ENCODE measurements around the gene VWF.

The VWF gene

GRCh38 chr12:6091786-6092566 lies 32.5 kb downstream of the VWF start:
- no peak for TF ChIP-seq CTCF (IDR thresholded peaks at IDR 0.05; ENCODE audit: low read depth, low read length)
- TF ChIP-seq EZH2phosphoT487 (IDR thresholded peaks at IDR 0.05; ENCODE audit: low read depth): no peak
- Histone ChIP-seq H3K27ac (ENCODE audit: low read length) (no peak overlapping the region), H3K9ac (ENCODE audit: low read length) (no peak overlapping the region), H3K36me3 (replicated peaks; ENCODE audit: low read depth, low read length) (no peaks in the 10 kb centered on the region), H3K27me3 (ENCODE audit: low read depth, low read length) (peaks cover 48% of the 10 kb centered on the region), H4K20me1 (ENCODE audit: insufficient read depth, low read length) (no peaks in the 10 kb centered on the region), H3K4me2 (ENCODE audit: low read length) (no peak overlapping the region), H3K79me2 (ENCODE audit: low read length) (no peaks in the 10 kb centered on the region), H2AFZ (ENCODE audit: low read depth, low read length) (no peak overlapping the region), H3K9me3 (ENCODE audit: insufficient read depth, low read length) (no peaks in the 10 kb centered on the region), H3K4me1 (ENCODE audit: low read length) (no peaks in the 10 kb centered on the region), H3K4me3 (ENCODE audit: low read length) (no peak overlapping the region)

GRCh38 chr12:6090803-6091202 lies 33.7 kb downstream of the VWF start:
- Histone ChIP-seq H3K36me3 (replicated peaks; ENCODE audit: low read depth, low read length) (no peaks in the 10 kb centered on the region), H4K20me1 (ENCODE audit: insufficient read depth, low read length) (no peaks in the 10 kb centered on the region), H3K4me1 (ENCODE audit: low read length) (no peaks in the 10 kb centered on the region), H2AFZ (ENCODE audit: low read depth, low read length) (no peak overlapping the region), H3K9me3 (ENCODE audit: insufficient read depth, low read length) (no peaks in the 10 kb centered on the region), H3K4me3 (ENCODE audit: low read length) (no peak overlapping the region), H3K27ac (ENCODE audit: low read length) (no peak overlapping the region), H3K27me3 (ENCODE audit: low read depth, low read length) (peaks cover 42% of the 10 kb centered on the region), H3K9ac (ENCODE audit: low read length) (no peak overlapping the region), H3K4me2 (ENCODE audit: low read length) (no peak overlapping the region), H3K79me2 (ENCODE audit: low read length) (no peaks in the 10 kb centered on the region)
- no peak for TF ChIP-seq EZH2phosphoT487 (IDR thresholded peaks at IDR 0.05; ENCODE audit: low read depth)
- TF ChIP-seq CTCF (IDR thresholded peaks at IDR 0.05; ENCODE audit: low read depth, low read length): no peak

GRCh38 chr12:6088921-6089747 lies 35.3 kb downstream of the VWF start:
- TF ChIP-seq EZH2phosphoT487 (IDR thresholded peaks at IDR 0.05; ENCODE audit: low read depth): no peak
- no peak for TF ChIP-seq CTCF (IDR thresholded peaks at IDR 0.05; ENCODE audit: low read depth, low read length)
- Histone ChIP-seq H3K27ac (ENCODE audit: low read length) (no peak overlapping the region), H2AFZ (ENCODE audit: low read depth, low read length) (no peak overlapping the region), H3K27me3 (ENCODE audit: low read depth, low read length) (peaks cover 52% of the 10 kb centered on the region), H3K36me3 (replicated peaks; ENCODE audit: low read depth, low read length) (no peaks in the 10 kb centered on the region), H4K20me1 (ENCODE audit: insufficient read depth, low read length) (no peaks in the 10 kb centered on the region), H3K9ac (ENCODE audit: low read length) (no peak overlapping the region), H3K4me1 (ENCODE audit: low read length) (no peaks in the 10 kb centered on the region), H3K4me2 (ENCODE audit: low read length) (no peak overlapping the region), H3K4me3 (ENCODE audit: low read length) (no peak overlapping the region), H3K9me3 (ENCODE audit: insufficient read depth, low read length) (no peaks in the 10 kb centered on the region), H3K79me2 (ENCODE audit: low read length) (no peaks in the 10 kb centered on the region)

- H2AFZ ChIP-seq (ENCODE audit: low read depth, low read length): no peak overlapping the region
- H3K79me2 ChIP-seq (ENCODE audit: low read length): no peaks in the 10 kb centered on the region
- H3K27me3 ChIP-seq (ENCODE audit: low read depth, low read length): peaks cover 41% of the 10 kb centered on the region
- H3K36me3 ChIP-seq (replicated peaks; ENCODE audit: low read depth, low read length): no peaks in the 10 kb centered on the region
- no peaks in the 10 kb centered on the region for H3K9me3 ChIP-seq (ENCODE audit: insufficient read depth, low read length)
- no peak overlapping the region for H3K27ac ChIP-seq (ENCODE audit: low read length)
- no peaks in the 10 kb centered on the region for H4K20me1 ChIP-seq (ENCODE audit: insufficient read depth, low read length)
- no peak overlapping the region for H3K4me2 ChIP-seq (ENCODE audit: low read length)
- no peak overlapping the region for H3K9ac ChIP-seq (ENCODE audit: low read length)
- no peaks in the 10 kb centered on the region for H3K4me1 ChIP-seq (ENCODE audit: low read length)
- H3K4me3 ChIP-seq (ENCODE audit: low read length): no peak overlapping the region
- no peak for TF ChIP-seq EZH2phosphoT487 (IDR thresholded peaks at IDR 0.05; ENCODE audit: low read depth)
- no peak for TF ChIP-seq CTCF (IDR thresholded peaks at IDR 0.05; ENCODE audit: low read depth, low read length)
These were observed 38.2 kb downstream of the VWF start for GRCh38 chr12:6086316-6086715.
